Lower lobe of right lung (tissue), 2 donors: ENCODE measurements around the gene CNTROB. TPM values are rescaled to one million over a fixed set of nuclear protein-coding genes. Genes with fewer than 3 reads are reported as not detected.

ENCODE experiments used
- ATAC-seq, 2 donors: fragments of 200-7000 bp; cut with Tn5 transposase; one replicate each; pipeline ENCODE4 v1.9.1; 2020 to 2022; ENCODE audit warnings: mild to moderate bottlenecking in 2 of 2, moderate library complexity in 2 of 2
- DNase-seq: peaks from one replicate; pipeline ENCODE4 v3.0.0-alpha.2; 2020
- H3K27ac ChIP-seq: fragments of 200-600 bp; one replicate; pipeline ENCODE4 v1.8.0; 2022
- H3K27me3 ChIP-seq: fragments of 200-600 bp; one replicate; pipeline ENCODE4 v1.8.0; 2022; ENCODE audit warnings: low read depth
- H3K36me3 ChIP-seq: fragments of 200-600 bp; one replicate; pipeline ENCODE4 v1.8.0; 2022; ENCODE audit warnings: mild to moderate bottlenecking
- H3K4me1 ChIP-seq: fragments of 200-600 bp; one replicate; pipeline ENCODE4 v1.8.0; 2022
- H3K4me3 ChIP-seq: fragments of 200-600 bp; one replicate; pipeline ENCODE4 v1.8.0; 2022; ENCODE audit warnings: mild to moderate bottlenecking
- H3K9me3 ChIP-seq: fragments of 200-600 bp; one replicate; pipeline ENCODE4 v1.8.0; 2022
- CTCF ChIP-seq: fragments of 200-600 bp; IDR thresholded peaks from one replicate; pipeline ENCODE4 v1.8.0; 2022; ENCODE audit warnings: antibody characterized with exemption, mild to moderate bottlenecking
- intact Hi-C: fragments of 100-400 bp; cut with DNase I; formaldehyde crosslinking; loops from one replicate; pipeline ENCODE4 v1.11.0; 2022
- total RNA-seq: library from RNA; stranded (reverse); fragmentation: NEBNext Ultra II Directional; extraction: Animal tissue kit (Norgen Biotek cat#: 25700); gene quantifications from one replicate; pipeline ENCODE4 v1.2.1, GENCODE V29; 2021
- donor health status: DM: no; HTN: yes; CAD: no; lungs with severe emphysema.

CNTROB gene
- total RNA-seq, 1 donor from 2014 or later = 56.2 TPM

GRCh38 chr17:7982173-7982572 is 50.2 kb downstream of the CNTROB start:
- Histone ChIP-seq H3K4me3 (no peak overlapping the region), H3K27me3 (no peaks in the 10 kb centered on the region), H3K9me3 (no peaks in the 10 kb centered on the region), H3K36me3 (no peaks in the 10 kb centered on the region), H3K4me1 (no peaks in the 10 kb centered on the region), H3K27ac (no peak overlapping the region)
- ATAC-seq (peak; percentile 43 to 51), DNase-seq (no peak)
- no peak for TF ChIP-seq CTCF
- intact Hi-C loops = no loop called here

- Histone ChIP-seq H3K36me3 (no peaks in the 10 kb centered on the region), H3K27me3 (no peaks in the 10 kb centered on the region), H3K4me1 (no peaks in the 10 kb centered on the region), H3K27ac (no peak overlapping the region), H3K9me3 (no peaks in the 10 kb centered on the region), H3K4me3 (no peak overlapping the region)
- intact Hi-C loops = no loop called here
- DNase-seq = no peak
- peak; percentile 77 to 85 for ATAC-seq
- TF ChIP-seq CTCF = peak; percentile 31
Observed at GRCh38 chr17:7982666-7983065, 50.7 kb downstream of the CNTROB start.

GRCh38 chr17:7984904-7985303 is 52.9 kb downstream of the CNTROB start:
- no peaks in the 10 kb centered on the region for H3K27me3 ChIP-seq
- no peak for ATAC-seq
- DNase-seq = no peak
- intact Hi-C loops = no loop called here
- TF ChIP-seq CTCF = no peak
- no peak overlapping the region for H3K27ac ChIP-seq
- no peak overlapping the region for H3K4me3 ChIP-seq
- H3K9me3 ChIP-seq = no peaks in the 10 kb centered on the region
- H3K36me3 ChIP-seq = no peaks in the 10 kb centered on the region
- peaks cover 11% of the 10 kb centered on the region for H3K4me1 ChIP-seq

- DNase-seq (no peak), ATAC-seq (no peak)
- no peaks in the 10 kb centered on the region for H3K27me3 ChIP-seq
- H3K4me3 ChIP-seq = no peak overlapping the region
- H3K9me3 ChIP-seq = no peaks in the 10 kb centered on the region
- H3K27ac ChIP-seq = no peak overlapping the region
- no peaks in the 10 kb centered on the region for H3K36me3 ChIP-seq
- intact Hi-C loops = no loop called here
- H3K4me1 ChIP-seq = peaks cover 15% of the 10 kb centered on the region
- TF ChIP-seq CTCF = no peak
Observed at GRCh38 chr17:7987112-7987893, 55.3 kb downstream of the CNTROB start.

GRCh38 chr17:7988750-7989178 is 56.8 kb downstream of the CNTROB start:
- Histone ChIP-seq H3K4me3 (no peak overlapping the region), H3K36me3 (no peaks in the 10 kb centered on the region), H3K4me1 (peaks cover 15% of the 10 kb centered on the region), H3K9me3 (no peaks in the 10 kb centered on the region), H3K27ac (no peak overlapping the region), H3K27me3 (no peaks in the 10 kb centered on the region)
- intact Hi-C loops = no loop called here
- ATAC-seq (peak; percentile 74), DNase-seq (no peak)
- peak; percentile 76 for TF ChIP-seq CTCF
